ENCODE data around the gene GPC3.

GRCh38 chrX:133668225-133668931 is 317.0 kb downstream of the GPC3 start:
- TF ChIP-seq CTCF (conservative IDR thresholded peaks at IDR 0.05) = no peak
- no peak for TF ChIP-seq ZFX (IDR thresholded peaks at IDR 0.05)

All from C4-2B (cell line).